HG03097 (cell line): Measurements from ENCODE around the gene BAHD1.
"Not testable (repeated sequence)": the region's sequence is repeated elsewhere in the genome, so short reads cannot be mapped to it uniquely, and the experiment has no call there.

Experiments
- ATAC-seq: cut with Tn5 transposase; IDR thresholded peaks from one replicate; pipeline ENCODE4 v1.9.1; 2021; ENCODE audit not compliant: unreplicated experiment, low FRiP score

The BAHD1 gene

DNA sequence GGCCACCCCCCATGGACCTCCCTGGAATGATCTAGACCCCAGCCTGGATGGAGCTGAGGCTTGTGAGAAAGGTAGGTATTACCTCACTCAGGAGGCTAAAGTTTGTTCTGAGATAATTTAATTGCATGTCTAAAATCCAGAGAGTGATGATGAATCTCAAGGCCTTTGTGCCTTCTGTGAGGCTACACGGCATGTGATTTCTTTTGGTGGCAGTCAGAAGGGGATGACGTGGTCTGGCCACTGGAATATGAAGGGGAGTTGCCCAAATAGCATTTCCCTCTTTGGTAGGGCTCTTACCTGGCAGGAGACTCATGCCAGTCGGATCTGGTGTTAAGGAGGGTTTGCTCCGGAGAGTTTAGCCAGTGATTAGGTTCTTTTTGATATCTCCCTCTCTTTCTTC lies 2.5 kb downstream of the BAHD1 start:
- ATAC-seq: no peak

DNA sequence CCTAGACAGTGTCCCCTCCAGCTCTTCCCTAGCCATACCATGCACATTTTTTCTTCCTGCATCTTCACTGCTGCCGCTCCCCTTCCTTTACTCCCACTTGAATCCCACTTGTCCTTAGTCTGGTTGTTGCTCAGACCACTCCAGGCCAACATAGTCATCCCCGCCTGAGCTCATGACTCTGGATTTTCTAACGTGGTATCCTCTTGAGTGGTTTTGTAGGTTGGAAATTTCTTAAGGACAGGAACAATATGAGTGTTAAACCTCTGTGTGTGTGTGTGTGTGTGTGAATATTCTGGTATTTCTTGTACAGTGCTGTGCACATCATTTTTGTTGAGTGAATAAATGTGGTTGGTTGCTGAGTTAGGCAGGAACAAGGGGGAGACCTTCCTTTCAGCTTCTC lies 3.1 kb downstream of the BAHD1 start:
- ATAC-seq: no peak

DNA sequence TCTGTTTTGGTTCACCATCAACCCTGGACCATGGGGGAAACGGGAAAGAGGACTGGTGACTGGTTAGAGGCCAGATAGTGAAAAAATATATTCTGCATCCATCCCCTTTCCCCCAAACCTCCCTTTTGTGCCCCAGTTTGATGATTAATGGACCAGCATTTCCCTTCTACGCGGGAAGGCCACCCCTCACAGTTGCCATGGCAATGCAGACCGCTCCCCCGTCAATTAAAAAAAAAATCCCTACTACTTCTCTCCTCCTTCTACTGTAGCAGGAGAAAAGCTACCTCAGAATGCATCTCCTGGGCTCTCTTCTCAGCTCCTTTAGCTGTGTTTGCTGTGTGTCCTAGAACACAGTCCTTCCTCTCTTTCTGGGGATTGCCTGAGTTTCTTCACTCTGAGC lies 4.0 kb downstream of the BAHD1 start:
- no peak for ATAC-seq

DNA sequence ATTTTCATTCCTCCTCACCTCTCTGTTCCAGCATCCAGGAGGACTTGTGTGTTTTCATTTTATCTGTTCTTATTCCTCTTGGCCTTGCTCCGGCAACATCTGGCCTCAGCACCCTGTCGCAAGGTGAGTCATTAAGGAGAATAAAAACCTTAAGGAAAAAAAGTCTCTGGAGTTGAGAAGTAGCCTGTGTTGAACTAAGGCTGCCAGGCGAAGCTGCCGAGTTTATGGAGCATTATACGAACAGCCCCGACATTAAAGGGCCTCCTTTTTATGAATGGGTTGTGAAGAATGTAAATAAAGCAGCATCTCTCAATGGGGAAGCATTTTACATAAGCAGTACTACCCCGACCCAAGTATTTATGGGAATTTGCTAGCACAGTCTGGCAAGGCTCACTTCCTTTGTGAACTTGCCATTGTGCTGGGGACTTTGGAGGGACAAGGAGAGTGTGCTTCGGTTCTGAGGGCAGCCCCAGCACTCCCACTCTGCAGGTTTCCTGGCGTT lies 4.7 kb downstream of the BAHD1 start:
- ATAC-seq: no peak

DNA sequence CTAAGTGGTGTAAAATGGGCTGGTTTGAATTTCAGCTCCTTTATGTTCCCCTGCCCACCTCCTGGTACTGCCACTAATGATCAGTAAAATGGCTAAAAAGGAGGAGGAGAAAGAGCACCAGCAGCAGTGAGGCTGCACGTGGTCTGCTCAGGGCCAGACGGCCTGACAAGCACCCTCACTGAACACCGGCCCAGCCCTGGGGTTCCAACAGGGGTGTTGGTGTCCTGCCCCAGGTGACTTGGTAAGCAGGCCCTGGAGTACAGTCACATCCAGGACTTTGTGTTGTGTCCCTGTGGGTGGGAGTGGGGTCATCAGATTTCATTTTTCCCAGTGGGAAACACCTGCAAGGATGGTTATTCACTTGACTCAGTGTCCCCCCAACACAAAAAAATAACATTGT lies 5.4 kb downstream of the BAHD1 start:
- ATAC-seq: no peak

DNA sequence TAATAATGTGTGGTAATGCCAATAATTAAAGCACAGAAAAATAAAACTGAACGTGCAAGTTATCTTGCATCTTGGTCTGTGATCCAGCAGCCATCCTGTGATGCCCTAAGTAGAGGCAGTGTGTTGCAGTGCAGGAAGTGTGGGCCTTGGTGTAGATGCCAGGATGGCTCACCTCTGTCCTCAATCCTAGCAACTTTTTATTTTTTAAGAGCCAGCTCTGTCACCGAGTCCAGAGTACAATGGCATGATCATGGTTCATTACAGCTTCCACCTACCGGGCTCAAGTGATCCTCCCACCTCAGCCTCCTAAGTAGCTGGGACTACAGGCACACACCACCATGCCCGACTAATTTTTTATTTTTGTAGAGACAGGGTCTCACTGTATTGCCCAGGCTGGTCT lies 7.6 kb downstream of the BAHD1 start:
- no peak for ATAC-seq

DNA sequence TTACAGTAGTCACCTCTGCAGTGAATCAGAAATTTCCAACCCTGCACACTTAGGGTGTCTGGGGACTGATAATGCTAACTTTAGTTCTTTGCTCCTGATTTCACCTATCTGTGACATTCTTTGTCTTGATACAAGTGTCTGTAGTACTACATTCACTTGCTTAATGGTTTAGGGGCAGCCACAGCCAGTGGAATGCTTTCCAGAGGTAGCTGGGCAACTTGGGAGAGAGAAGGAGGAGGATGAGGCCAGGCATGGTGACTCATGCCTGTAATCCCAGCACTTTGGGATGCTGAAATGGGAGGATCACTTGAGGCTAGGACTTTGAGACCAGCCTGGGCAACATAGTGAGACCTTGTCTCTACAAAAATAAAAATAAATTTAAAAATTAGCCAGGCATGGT lies 8.5 kb downstream of the BAHD1 start:
- no peak for ATAC-seq

GRCh38 chr15:40450047-40450446 lies 9.3 kb downstream of the BAHD1 start:
- ATAC-seq: no peak

DNA sequence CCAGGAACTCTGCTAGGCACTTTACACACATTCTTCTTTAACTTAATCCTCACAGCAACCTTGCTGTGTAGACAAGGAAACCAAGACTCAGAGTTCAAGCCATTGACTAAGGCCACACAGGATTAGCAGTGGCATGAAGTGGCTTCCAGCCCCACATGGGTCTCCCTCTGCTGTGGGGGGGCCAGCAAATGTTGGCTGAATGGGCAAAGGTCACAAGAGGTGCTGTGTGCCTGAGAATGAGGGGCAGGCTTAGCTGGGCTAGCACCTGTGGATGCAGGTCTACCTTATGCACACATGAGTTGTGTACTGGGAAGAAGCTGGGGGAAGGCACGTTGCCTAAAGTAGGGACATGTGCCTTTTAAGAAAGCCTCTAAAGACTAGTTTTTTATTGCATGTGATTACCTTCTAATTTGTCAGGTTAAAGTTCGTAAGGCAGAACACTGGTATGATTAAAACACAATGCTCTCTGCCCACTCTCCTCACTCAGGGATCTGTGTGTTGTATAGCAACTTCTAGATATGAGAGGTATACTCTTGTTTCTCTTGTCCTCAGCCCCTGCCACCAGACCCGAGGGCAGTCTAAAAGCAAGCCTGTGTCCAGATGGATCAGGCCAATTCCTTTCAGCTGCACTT lies 10.9 kb downstream of the BAHD1 start:
- ATAC-seq: no peak

- ATAC-seq: no peak
Measured at GRCh38 chr15:40452296-40453090, 11.7 kb downstream of the BAHD1 start.

GRCh38 chr15:40453941-40454340 lies 13.2 kb downstream of the BAHD1 start:
- ATAC-seq: not testable (repeated sequence)

GRCh38 chr15:40454904-40455391 lies 14.2 kb downstream of the BAHD1 start:
- no peak for ATAC-seq

DNA sequence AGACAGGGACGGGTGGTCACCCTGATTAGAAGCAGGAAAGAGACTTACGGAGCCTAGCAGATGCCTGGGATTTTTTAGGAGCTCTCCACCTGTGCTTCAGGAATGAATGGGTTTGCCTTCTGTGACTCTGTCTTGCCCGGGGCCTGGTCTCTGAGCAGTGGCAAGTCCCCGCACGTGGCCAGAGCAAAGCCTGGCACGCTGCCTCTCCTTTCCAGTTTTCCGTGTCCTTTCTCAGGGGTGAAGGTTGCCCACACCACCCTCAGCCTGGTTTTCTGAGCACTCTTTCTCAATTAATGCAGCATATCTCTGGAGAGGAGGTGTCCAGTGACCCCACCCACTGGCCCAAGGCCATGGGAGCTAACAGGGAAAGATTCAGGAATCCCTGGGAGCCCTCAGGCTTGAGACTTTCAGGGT lies 15.6 kb downstream of the BAHD1 start:
- ATAC-seq: no peak

GRCh38 chr15:40456738-40457137 lies 16.0 kb downstream of the BAHD1 start:
- no peak for ATAC-seq

DNA sequence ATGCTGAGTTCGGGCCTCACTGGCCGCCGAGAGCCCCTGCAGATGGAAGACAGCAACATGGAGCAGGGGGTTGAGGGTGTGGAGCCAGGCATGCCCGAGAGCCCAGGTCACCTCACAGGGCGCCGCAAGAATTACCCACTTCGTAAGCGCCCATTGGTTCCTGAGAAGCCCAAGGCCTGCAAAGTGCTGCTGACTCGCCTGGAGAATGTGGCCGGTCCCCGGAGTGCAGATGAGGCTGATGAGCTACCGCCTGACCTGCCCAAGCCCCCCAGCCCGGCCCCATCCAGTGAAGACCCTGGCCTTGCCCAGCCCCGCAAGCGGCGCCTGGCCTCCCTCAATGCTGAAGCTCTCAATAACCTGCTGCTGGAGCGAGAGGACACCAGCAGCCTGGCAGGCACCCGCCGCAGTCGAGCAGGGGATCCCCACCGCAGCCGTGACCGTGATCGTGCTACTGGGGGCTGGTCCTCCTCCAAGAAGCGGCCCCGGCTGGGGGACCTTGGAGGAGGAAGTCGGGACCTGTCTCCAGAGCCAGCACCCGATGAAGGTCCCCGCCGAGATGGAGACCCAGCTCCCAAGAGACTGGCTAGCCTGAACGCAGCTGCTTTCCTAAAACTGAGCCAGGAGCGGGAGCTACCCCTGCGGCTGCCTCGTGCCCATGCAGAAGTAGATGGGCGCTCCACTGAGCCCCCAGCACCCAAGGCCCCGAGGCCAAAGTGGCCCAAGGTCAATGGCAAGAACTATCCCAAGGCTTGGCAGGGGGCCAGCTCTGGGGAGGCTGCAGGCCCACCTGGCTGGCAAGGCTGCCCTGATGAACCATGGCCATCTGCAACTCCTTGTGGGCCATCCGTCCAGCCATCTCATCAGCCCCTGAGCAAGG lies 18.0 kb downstream of the BAHD1 start:
- ATAC-seq: no peak

DNA sequence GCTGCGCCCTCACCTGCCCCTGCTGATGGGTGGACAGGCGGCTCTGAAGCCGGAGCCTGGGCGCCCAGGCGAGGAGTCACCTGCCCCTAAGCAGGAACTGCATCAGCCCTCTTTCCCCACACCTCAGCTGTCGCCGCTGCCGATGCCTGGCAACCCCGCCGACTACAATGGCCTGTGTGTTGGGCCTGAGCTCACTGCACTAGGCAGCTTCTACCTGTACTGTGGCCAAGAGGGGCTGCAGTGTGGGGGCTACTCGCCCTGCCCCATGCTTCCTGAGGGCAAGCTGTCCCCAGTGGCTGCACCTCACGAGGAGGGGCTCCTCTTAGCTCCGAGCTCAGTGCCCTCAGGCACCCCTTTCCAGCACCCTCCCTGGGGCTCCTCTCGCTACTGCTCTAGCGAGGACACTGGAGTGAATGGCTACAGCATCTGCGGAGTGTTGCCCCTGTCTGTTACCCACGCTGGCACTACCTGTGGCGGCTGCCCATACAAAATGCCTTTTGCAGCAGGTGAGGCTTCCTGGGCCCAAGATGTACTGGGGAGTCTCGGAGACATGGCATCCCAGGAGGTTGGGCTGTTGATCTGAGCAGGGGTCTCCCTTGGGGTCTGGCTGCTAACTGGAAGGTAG lies 18.8 kb downstream of the BAHD1 start:
- no peak for ATAC-seq

DNA sequence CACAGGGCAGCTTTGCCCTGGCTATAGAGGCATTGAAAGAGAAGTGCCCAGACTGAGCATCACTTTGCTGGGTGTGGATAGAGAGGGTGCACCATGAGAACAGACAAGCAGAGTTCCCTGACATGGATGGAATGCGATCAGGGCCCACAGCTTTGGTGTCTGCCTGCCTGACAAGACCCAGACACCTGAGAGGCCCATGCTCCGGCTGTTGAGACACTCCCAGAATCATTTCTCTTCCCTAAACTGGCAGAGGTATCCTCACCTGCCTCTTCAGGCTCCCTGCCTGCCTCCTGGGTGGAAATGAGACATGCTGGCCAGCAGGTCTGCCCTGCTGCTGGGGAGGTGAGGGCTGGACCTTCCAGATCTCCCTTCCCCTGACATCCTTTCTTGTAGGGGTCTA lies 19.7 kb downstream of the BAHD1 start:
- no peak for ATAC-seq

DNA sequence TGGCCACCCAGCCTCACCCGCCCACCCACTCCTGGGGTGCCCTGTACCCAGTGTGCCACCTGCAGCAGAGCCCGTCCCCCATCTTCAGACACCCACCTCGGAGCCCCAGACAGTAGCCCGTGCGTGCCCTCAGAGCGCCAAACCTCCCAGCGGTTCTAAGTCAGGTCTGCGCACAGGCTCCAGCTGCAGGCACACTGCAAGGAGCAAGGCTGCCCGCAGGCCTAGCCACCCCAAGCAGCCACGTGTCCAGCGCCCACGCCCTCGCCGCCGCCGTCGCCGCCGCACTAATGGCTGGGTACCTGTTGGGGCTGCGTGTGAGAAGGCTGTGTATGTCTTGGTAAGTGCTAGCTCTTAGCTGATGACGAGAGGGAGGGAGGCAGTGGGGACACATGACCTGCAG lies 21.2 kb downstream of the BAHD1 start:
- ATAC-seq: no peak

DNA sequence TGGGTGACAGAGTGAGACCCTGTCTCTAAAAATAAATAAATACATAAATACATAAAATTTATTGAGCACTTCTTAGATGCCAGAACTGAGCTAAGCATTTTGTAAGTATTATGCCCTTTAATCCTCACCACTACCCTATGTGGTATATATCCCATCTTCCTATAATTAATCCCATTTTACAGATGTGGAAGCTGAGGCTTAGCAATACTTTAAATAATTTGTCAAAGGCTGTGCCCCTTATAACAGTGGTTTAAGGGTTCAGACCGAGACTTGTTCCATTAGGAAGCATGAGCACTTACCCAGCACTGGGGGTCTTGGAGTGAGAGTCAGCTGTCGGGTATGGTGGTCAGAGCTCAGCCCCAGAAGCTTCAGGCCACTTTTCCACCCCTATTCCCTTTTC lies 22.5 kb downstream of the BAHD1 start:
- no peak for ATAC-seq

- ATAC-seq: no peak
Measured at GRCh38 chr15:40463886-40464545, 23.3 kb downstream of the BAHD1 start.
